Trophoblast cell (in vitro differentiated cells and primary cell): Measurements from ENCODE around the gene C17orf67.

Experiments used
- DNase-seq, 2 donors: peaks; one replicate each; pipeline ENCODE4 v3.0.0-alpha.2; 2016
- H2AFZ ChIP-seq: 2 replicates; pipeline ENCODE4 v1.6.1; 2013; ENCODE audit warnings: low read length, moderate library complexity, mild to moderate bottlenecking; ENCODE audit not compliant: insufficient read depth, poor library complexity
- H2AK5ac ChIP-seq: 2 replicates; pipeline ENCODE4 v1.6.1; 2013; ENCODE audit warnings: mild to moderate bottlenecking, low read length
- H2BK120ac ChIP-seq: 2 replicates; pipeline ENCODE4 v1.6.1; 2013; ENCODE audit warnings: low read length, mild to moderate bottlenecking, moderate library complexity; ENCODE audit not compliant: insufficient read depth, poor library complexity
- H2BK12ac ChIP-seq: 2 replicates; pipeline ENCODE4 v1.6.1; 2013; ENCODE audit warnings: mild to moderate bottlenecking, low read length, moderate library complexity
- H2BK5ac ChIP-seq: 2 replicates; pipeline ENCODE4 v1.6.1; 2013; ENCODE audit warnings: low read length, low read depth, moderate library complexity, mild to moderate bottlenecking; ENCODE audit not compliant: poor library complexity
- H3K14ac ChIP-seq: 2 replicates; pipeline ENCODE4 v1.6.1; 2013; ENCODE audit warnings: mild to moderate bottlenecking, low read length
- H3K18ac ChIP-seq: 2 replicates; pipeline ENCODE4 v1.6.1; 2013; ENCODE audit warnings: mild to moderate bottlenecking, low read length
- H3K23ac ChIP-seq: 2 replicates; pipeline ENCODE4 v1.6.1; 2013; ENCODE audit warnings: low read length
- H3K27ac ChIP-seq: 2 replicates; pipeline ENCODE4 v1.5.1; 2013; ENCODE audit warnings: low read depth, mild to moderate bottlenecking, inconsistent platforms, low read length, moderate library complexity
- H3K27me3 ChIP-seq: 2 replicates; pipeline ENCODE4 v1.6.1; 2013; ENCODE audit warnings: inconsistent platforms, mild to moderate bottlenecking, low read length, moderate library complexity; ENCODE audit not compliant: insufficient read depth
- H3K36me3 ChIP-seq, 2 experiments: 1 replicate in 1 of 2; 2 replicates in 1 of 2; pipeline ENCODE4 v1.6.1; 2013; ENCODE audit warnings: low read length in 2 of 2, mild to moderate bottlenecking in 2 of 2, moderate library complexity in 1 of 2; ENCODE audit not compliant: insufficient read depth in 2 of 2, control insufficient read depth in 1 of 2
- H3K4ac ChIP-seq: 2 replicates; pipeline ENCODE4 v1.6.1; 2013; ENCODE audit warnings: low read depth, mild to moderate bottlenecking, low read length, moderate library complexity
- H3K4me1 ChIP-seq, 2 experiments: 1 replicate in 1 of 2; 2 replicates in 1 of 2; pipeline ENCODE4 v1.6.1; 2013; ENCODE audit warnings: low read length in 2 of 2, mild to moderate bottlenecking in 2 of 2, moderate library complexity in 1 of 2; ENCODE audit not compliant: insufficient read depth in 2 of 2, control insufficient read depth in 1 of 2
- H3K4me2 ChIP-seq: 2 replicates; pipeline ENCODE4 v1.6.1; 2013; ENCODE audit warnings: inconsistent platforms, mild to moderate bottlenecking, low read length, moderate library complexity
- H3K4me3 ChIP-seq: 2 replicates; pipeline ENCODE4 v1.5.1; 2013; ENCODE audit warnings: mild to moderate bottlenecking, low read depth, low read length, inconsistent platforms
- H3K79me1 ChIP-seq: one replicate; pipeline ENCODE4 v1.6.1; 2013; ENCODE audit warnings: low read length
- H3K79me2 ChIP-seq: 2 replicates; pipeline ENCODE4 v1.6.1; 2013; ENCODE audit warnings: low read length, mild to moderate bottlenecking; ENCODE audit not compliant: control insufficient read depth, insufficient read depth, poor library complexity
- H3K9ac ChIP-seq: 2 replicates; pipeline ENCODE4 v1.6.1; 2013; ENCODE audit warnings: mild to moderate bottlenecking, low read length
- H3K9me3 ChIP-seq: 2 replicates; pipeline ENCODE4 v1.6.1; 2013; ENCODE audit warnings: low read depth, mild to moderate bottlenecking, control low read depth, inconsistent platforms, low read length; ENCODE audit not compliant: insufficient read depth
- H4K12ac ChIP-seq: 2 replicates; pipeline ENCODE4 v1.6.1; 2013; ENCODE audit warnings: low read depth, mild to moderate bottlenecking, low read length, moderate library complexity
- H4K8ac ChIP-seq: 2 replicates; pipeline ENCODE4 v1.6.1; 2013; ENCODE audit warnings: low read depth, mild to moderate bottlenecking, low read length, moderate library complexity
- H4K91ac ChIP-seq: one replicate; pipeline ENCODE4 v1.6.1; 2013; ENCODE audit warnings: low read depth, mild to moderate bottlenecking, low read length, moderate library complexity
- WGBS: extraction: QIAGEN DNeasy Blood & Tissue Kit; methylation state at CpG from one replicate; pipeline ENCODE4 v1.1.7; 2013; ENCODE audit warnings: missing lambda C conversion rate; ENCODE audit not compliant: insufficient read length, insufficient coverage; ENCODE audit errors: extremely low coverage; 5-methylcytosine and 5-hydroxymethylcytosine counted together

Gene C17orf67

GRCh38 chr17:56819431-56820145, 14.1 kb downstream of the C17orf67 start:
- H3K79me2 ChIP-seq: no peaks in the 10 kb centered on the region
- no peak overlapping the region for H2AK5ac ChIP-seq
- no peak overlapping the region for H3K9ac ChIP-seq
- H3K18ac ChIP-seq: no peak overlapping the region
- H4K8ac ChIP-seq: no peak overlapping the region
- DNase-seq: peak; percentile 62 to 89
- H3K36me3 ChIP-seq: no peaks in the 10 kb centered on the region
- no peak overlapping the region for H3K4me2 ChIP-seq
- H3K23ac ChIP-seq: no peak overlapping the region
- H3K14ac ChIP-seq: no peak overlapping the region
- H3K4ac ChIP-seq: no peak overlapping the region
- WGBS: no CpG with 5 or more reads among the region's 14 CpGs
- no peak overlapping the region for H2BK120ac ChIP-seq
- H3K79me1 ChIP-seq: no peaks in the 10 kb centered on the region
- no peak overlapping the region for H2BK5ac ChIP-seq
- no peak overlapping the region for H3K4me3 ChIP-seq
- H2AFZ ChIP-seq: peak overlapping the region; percentile 70
- no peaks in the 10 kb centered on the region for H3K9me3 ChIP-seq
- no peaks in the 10 kb centered on the region for H3K27me3 ChIP-seq
- no peak overlapping the region for H4K12ac ChIP-seq
- no peak overlapping the region for H4K91ac ChIP-seq
- peak overlapping the region; percentile 35 for H2BK12ac ChIP-seq
- no peaks in the 10 kb centered on the region for H3K4me1 ChIP-seq
- H3K27ac ChIP-seq: no peak overlapping the region

- Histone ChIP-seq H3K9ac (no peak overlapping the region), H3K4me1 (no peaks in the 10 kb centered on the region), H3K27ac (no peak overlapping the region), H3K27me3 (no peaks in the 10 kb centered on the region), H3K79me2 (no peaks in the 10 kb centered on the region), H2AK5ac (no peak overlapping the region), H3K9me3 (no peaks in the 10 kb centered on the region), H3K4ac (no peak overlapping the region), H4K12ac (no peak overlapping the region), H3K14ac (no peak overlapping the region), H2BK12ac (no peak overlapping the region), H3K23ac (no peak overlapping the region), H3K18ac (no peak overlapping the region), H4K91ac (no peak overlapping the region), H3K79me1 (no peaks in the 10 kb centered on the region), H4K8ac (no peak overlapping the region), H3K4me2 (no peak overlapping the region), H3K36me3 (no peaks in the 10 kb centered on the region), H2BK120ac (no peak overlapping the region), H2AFZ (no peak overlapping the region), H2BK5ac (no peak overlapping the region), H3K4me3 (no peak overlapping the region)
- no CpG with 5 or more reads among the region's 2 CpGs for WGBS
- DNase-seq: no peak
Observed at GRCh38 chr17:56819030-56819429, 14.7 kb downstream of the C17orf67 start.

GRCh38 chr17:56817066-56817465, 16.7 kb downstream of the C17orf67 start:
- no peaks in the 10 kb centered on the region for H3K9me3 ChIP-seq
- H2AK5ac ChIP-seq: no peak overlapping the region
- no peak overlapping the region for H2BK120ac ChIP-seq
- no peak overlapping the region for H3K27ac ChIP-seq
- H3K27me3 ChIP-seq: no peaks in the 10 kb centered on the region
- no peak overlapping the region for H4K91ac ChIP-seq
- no peak for DNase-seq
- no peak overlapping the region for H4K12ac ChIP-seq
- no peak overlapping the region for H2BK5ac ChIP-seq
- no peak overlapping the region for H3K4me3 ChIP-seq
- no peak overlapping the region for H3K18ac ChIP-seq
- H2BK12ac ChIP-seq: no peak overlapping the region
- no peaks in the 10 kb centered on the region for H3K36me3 ChIP-seq
- no peak overlapping the region for H3K9ac ChIP-seq
- no peak overlapping the region for H3K4me2 ChIP-seq
- H2AFZ ChIP-seq: no peak overlapping the region
- H3K14ac ChIP-seq: no peak overlapping the region
- H3K79me2 ChIP-seq: no peaks in the 10 kb centered on the region
- no peaks in the 10 kb centered on the region for H3K79me1 ChIP-seq
- no peaks in the 10 kb centered on the region for H3K4me1 ChIP-seq
- H3K23ac ChIP-seq: no peak overlapping the region
- no peak overlapping the region for H4K8ac ChIP-seq
- H3K4ac ChIP-seq: no peak overlapping the region

- no peak overlapping the region for H3K27ac ChIP-seq
- H3K14ac ChIP-seq: no peak overlapping the region
- no peak overlapping the region for H3K4me2 ChIP-seq
- no peaks in the 10 kb centered on the region for H3K79me1 ChIP-seq
- H4K12ac ChIP-seq: no peak overlapping the region
- H4K91ac ChIP-seq: no peak overlapping the region
- H3K4ac ChIP-seq: no peak overlapping the region
- H3K18ac ChIP-seq: no peak overlapping the region
- H4K8ac ChIP-seq: no peak overlapping the region
- H2AK5ac ChIP-seq: no peak overlapping the region
- H2BK5ac ChIP-seq: no peak overlapping the region
- H3K9me3 ChIP-seq: no peaks in the 10 kb centered on the region
- H3K23ac ChIP-seq: no peak overlapping the region
- no peaks in the 10 kb centered on the region for H3K36me3 ChIP-seq
- no peaks in the 10 kb centered on the region for H3K4me1 ChIP-seq
- no CpG with 5 or more reads among the region's 6 CpGs for WGBS
- DNase-seq: no peak
- no peaks in the 10 kb centered on the region for H3K27me3 ChIP-seq
- H2AFZ ChIP-seq: no peak overlapping the region
- no peaks in the 10 kb centered on the region for H3K79me2 ChIP-seq
- H3K4me3 ChIP-seq: no peak overlapping the region
- H2BK12ac ChIP-seq: no peak overlapping the region
- H2BK120ac ChIP-seq: no peak overlapping the region
- H3K9ac ChIP-seq: no peak overlapping the region
Observed at GRCh38 chr17:56815711-56816110, 18.0 kb downstream of the C17orf67 start.
